Rectal smooth muscle tissue (tissue), 1 donor: Measurements from ENCODE around the gene TTK.

Experiments
- H3K27ac ChIP-seq: one replicate; pipeline ENCODE4 v1.7.0; 2013; ENCODE audit warnings: low read depth, low read length, inconsistent platforms
- H3K27me3 ChIP-seq: one replicate; pipeline ENCODE4 v1.7.0; 2013; ENCODE audit warnings: low read length; ENCODE audit not compliant: control insufficient read depth, insufficient read depth
- H3K36me3 ChIP-seq: one replicate; pipeline ENCODE4 v1.7.0; 2013; ENCODE audit warnings: low read length; ENCODE audit not compliant: control insufficient read depth, insufficient read depth
- H3K4me1 ChIP-seq: one replicate; pipeline ENCODE4 v1.7.0; 2013; ENCODE audit warnings: low read length; ENCODE audit not compliant: control insufficient read depth, insufficient read depth
- H3K4me3 ChIP-seq: one replicate; pipeline ENCODE4 v1.7.0; 2013; ENCODE audit warnings: low read length
- H3K9ac ChIP-seq: one replicate; pipeline ENCODE4 v1.7.0; 2013; ENCODE audit warnings: low read length

Gene TTK

DNA sequence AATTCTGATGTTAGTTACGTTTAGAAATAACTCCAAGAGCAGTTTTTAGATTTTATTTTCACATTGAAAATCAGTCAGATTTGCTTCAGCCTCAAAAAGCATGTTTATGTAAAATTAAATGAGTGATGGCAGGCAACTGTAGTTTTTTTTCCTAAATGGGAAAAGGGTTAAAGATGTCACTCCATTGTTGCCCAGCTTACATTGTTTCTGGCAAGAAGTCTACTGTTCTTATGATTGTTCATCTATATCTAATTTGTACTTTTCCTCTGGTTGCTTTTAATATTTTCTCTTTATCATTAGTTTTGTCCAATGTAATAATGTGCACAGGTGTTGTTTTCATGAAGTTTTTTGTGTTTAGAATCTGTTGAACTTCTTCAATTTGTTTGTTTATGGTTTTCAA is 6.7 kb upstream of the TTK start:
- Histone ChIP-seq H3K36me3 (no peaks in the 10 kb centered on the region), H3K27me3 (no peaks in the 10 kb centered on the region), H3K4me3 (no peak overlapping the region), H3K9ac (no peak overlapping the region), H3K27ac (no peak overlapping the region), H3K4me1 (no peaks in the 10 kb centered on the region)

DNA sequence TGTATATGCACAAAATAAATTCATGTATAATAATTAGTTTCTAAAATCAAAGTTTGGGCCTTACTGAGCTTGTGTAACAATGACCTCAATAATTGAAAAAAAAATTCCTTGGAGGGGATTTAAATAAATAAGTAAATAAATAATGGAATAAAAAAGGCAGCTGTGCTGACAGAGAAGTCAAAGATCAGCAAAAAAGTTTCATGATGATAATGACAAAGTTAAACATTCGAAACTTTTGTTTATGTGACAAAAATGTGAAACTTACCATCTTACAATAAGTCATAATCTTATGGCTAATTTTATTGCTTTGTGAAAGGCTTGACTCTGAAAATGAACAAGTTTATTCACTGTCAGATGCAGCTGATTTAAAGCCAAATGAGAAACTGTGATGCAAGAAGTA is 3.1 kb upstream of the TTK start:
- no peak overlapping the region for H3K9ac ChIP-seq
- no peaks in the 10 kb centered on the region for H3K4me1 ChIP-seq
- no peaks in the 10 kb centered on the region for H3K27me3 ChIP-seq
- H3K36me3 ChIP-seq, result no peaks in the 10 kb centered on the region
- no peak overlapping the region for H3K4me3 ChIP-seq
- H3K27ac ChIP-seq, result no peak overlapping the region

DNA sequence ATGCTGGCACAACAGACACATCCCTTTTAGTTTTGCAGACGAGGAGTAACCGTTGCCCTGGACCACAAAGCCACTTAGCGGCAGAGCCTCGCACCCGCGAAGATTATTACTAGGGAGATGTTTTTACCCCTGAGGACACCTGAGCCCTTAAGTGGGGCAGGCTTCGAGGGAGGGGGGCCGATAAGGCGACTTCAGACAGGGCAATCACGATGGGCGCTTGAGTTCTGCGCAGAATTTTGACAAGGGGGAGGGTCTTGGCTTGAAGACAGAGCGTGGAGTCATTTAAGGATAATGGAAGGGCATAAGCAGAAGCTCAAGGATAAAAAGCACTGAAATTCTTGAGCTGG is 650 bp upstream of the TTK start:
- peak overlapping the region; percentile 83 for H3K27ac ChIP-seq
- no peaks in the 10 kb centered on the region for H3K4me1 ChIP-seq
- H3K27me3 ChIP-seq, result no peaks in the 10 kb centered on the region
- peak overlapping the region; percentile 68 for H3K9ac ChIP-seq
- no peaks in the 10 kb centered on the region for H3K36me3 ChIP-seq
- H3K4me3 ChIP-seq, result peak overlapping the region; percentile 93

DNA sequence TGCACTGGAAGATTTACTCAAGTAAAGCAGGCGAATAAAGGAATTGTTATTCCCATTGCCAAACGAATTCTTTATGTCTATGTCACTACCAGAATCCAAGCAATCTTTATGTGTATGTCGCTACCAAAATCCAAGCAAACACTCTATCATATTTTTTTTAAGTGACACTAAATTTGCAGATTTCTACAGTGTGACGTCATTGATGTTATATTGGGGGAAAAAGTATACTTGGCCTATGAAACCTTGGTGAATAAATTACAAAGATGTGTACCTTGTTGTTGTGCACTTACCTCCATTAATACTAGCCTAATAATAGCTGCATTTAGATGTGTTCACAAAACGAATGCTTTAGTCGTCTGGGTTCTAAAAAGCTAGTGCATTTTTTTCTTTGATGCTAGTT is 957 bp downstream of the TTK start:
- Histone ChIP-seq H3K4me1 (no peaks in the 10 kb centered on the region), H3K27me3 (no peaks in the 10 kb centered on the region), H3K36me3 (no peaks in the 10 kb centered on the region), H3K4me3 (no peak overlapping the region), H3K9ac (no peak overlapping the region), H3K27ac (no peak overlapping the region)

DNA sequence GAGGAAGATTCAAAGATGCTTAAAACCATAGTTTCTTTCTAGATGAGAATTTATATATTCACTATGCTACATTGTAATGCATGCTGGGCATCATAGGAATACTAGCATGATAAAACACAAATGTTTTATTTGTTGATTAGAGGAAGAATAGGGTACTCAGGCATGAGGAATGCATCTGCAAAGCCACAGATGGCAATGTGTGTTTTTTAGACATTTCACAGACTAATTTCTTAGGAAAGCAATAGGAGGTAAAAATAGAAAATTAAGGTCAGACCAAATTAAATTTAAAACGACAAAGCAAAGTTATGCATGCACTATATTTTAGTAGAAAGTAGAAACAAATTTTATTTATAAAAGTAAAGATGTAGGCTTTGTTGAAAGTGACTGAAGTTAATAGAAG is 2.1 kb downstream of the TTK start:
- no peak overlapping the region for H3K4me3 ChIP-seq
- no peak overlapping the region for H3K27ac ChIP-seq
- no peaks in the 10 kb centered on the region for H3K27me3 ChIP-seq
- H3K9ac ChIP-seq, result no peak overlapping the region
- H3K4me1 ChIP-seq, result no peaks in the 10 kb centered on the region
- no peaks in the 10 kb centered on the region for H3K36me3 ChIP-seq

DNA sequence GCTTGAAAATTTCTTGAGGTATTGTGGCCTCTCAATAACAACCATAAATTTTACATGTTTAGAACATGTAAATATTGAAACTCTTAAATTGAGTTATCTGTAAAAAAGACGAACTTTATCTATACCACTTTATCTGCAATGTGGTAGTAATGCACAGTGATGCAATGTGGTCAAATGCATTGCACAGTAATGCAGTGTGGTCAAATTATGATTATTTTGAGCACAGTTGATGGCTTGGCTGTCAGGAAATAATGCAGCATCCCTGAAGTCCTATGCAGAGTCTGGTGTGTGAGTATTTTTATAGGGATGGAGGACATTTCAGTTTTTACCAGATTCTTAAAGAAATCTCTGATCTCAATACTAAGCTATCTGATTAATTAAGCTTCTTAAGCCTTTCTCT is 5.1 kb downstream of the TTK start:
- no peak overlapping the region for H3K27ac ChIP-seq
- no peaks in the 10 kb centered on the region for H3K4me1 ChIP-seq
- H3K36me3 ChIP-seq, result no peaks in the 10 kb centered on the region
- no peak overlapping the region for H3K9ac ChIP-seq
- no peaks in the 10 kb centered on the region for H3K27me3 ChIP-seq
- no peak overlapping the region for H3K4me3 ChIP-seq

DNA sequence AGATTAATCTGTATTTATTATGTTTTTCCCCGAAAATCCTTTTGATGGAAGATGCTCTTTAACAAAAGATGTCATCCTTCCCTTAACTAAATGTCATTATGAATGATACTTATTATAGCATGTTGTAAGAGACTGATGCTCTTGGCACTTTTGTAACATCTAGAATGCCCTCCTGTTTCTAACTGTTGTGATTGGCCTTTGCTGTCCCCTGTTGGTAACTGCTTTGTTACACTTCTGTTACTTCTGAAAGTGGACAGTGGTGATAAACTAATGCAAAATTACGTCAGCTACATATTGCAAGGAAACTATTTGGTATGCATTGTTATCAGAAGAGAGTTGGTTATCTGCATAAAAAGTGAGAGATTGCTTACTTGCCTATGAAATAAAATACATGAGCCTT is 5.8 kb downstream of the TTK start:
- no peak overlapping the region for H3K9ac ChIP-seq
- H3K4me3 ChIP-seq, result no peak overlapping the region
- no peaks in the 10 kb centered on the region for H3K36me3 ChIP-seq
- no peaks in the 10 kb centered on the region for H3K4me1 ChIP-seq
- H3K27ac ChIP-seq, result no peak overlapping the region
- H3K27me3 ChIP-seq, result no peaks in the 10 kb centered on the region

DNA sequence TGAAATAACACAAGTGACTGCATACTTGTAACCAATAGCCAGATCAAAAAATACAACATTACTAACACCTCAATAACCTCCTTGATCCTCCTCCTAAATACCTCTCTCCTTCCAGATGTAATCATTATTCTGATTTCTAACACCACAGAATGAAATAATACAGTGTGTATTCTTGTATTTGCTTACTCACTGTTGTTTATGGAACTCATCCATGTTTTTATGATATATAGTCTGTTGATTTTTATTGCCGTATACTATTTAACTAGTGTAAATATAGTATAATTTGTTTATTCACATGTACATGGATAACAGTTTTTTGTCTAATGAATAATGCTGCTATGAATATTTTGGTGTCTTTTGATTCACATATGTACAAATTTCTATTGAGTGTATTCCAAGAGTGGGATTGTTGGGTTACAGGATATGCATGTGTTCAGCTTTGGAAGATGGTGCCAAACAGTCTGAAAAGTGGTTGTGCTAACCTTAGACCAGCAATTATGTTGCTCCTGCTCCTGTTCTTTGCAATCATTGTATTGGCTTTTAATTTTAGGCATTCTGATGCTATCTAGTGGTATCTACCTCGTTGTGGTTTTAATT is 11.5 kb downstream of the TTK start:
- Histone ChIP-seq H3K27me3 (no peaks in the 10 kb centered on the region), H3K4me1 (no peaks in the 10 kb centered on the region), H3K9ac (no peak overlapping the region), H3K27ac (no peak overlapping the region), H3K36me3 (no peaks in the 10 kb centered on the region), H3K4me3 (no peak overlapping the region)

DNA sequence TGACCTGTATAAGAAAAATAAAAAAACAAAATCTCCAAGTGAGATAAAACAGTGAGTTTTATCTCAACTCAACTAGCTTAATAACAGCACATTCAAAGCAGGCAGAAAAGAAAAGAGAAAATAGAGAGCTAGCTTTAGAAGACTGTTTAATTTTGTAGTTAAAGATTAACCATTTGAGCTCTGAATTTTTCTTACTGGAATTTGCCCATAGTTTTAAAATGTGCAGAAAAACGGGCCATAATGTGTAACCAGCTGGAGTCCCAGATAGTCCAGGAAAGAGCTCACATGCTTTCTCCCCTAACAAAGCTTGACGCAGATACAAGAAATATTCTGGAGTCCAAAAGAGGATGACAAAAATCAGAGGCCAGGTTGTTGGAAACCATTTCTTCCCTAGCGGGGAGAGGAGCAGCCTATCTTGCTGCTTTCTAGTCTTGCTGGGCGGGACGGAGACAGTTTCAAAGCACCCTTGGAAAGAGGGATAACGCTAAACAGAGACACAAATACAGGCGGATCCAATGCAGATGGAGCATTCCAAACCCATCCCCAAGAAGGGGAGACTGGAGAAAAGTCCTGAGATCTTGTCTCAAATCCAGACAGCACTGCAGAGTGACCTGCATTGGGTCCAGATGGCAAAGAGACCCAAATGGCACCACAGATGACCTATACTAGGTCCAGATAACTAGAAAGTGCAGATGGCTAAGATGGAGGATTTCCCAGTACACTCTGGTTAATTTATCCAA is 16.1 kb downstream of the TTK start:
- Histone ChIP-seq H3K27me3 (no peaks in the 10 kb centered on the region), H3K4me1 (no peaks in the 10 kb centered on the region), H3K27ac (no peak overlapping the region), H3K36me3 (no peaks in the 10 kb centered on the region), H3K4me3 (no peak overlapping the region), H3K9ac (no peak overlapping the region)

DNA sequence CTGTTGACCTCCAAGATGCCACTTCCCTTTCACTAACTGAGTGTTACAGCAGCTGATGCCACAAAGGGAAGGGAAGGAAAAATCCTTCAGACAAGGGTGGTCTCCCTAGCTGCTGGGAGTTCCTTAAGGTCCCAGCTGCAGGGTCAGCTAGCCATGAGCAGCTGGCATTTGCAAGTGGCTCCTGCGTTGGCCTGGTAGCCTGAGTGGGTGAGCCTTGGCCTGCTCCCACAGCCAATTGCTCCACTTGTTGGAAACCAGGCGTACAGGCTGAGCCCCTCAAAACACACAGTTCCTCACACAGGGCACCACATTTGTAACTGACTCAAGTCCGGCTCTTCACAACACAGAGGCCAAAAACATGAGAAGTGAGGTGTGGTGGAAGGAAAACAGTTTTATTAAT is 16.7 kb downstream of the TTK start:
- no peak overlapping the region for H3K27ac ChIP-seq
- H3K4me1 ChIP-seq, result no peaks in the 10 kb centered on the region
- no peaks in the 10 kb centered on the region for H3K27me3 ChIP-seq
- no peak overlapping the region for H3K9ac ChIP-seq
- H3K4me3 ChIP-seq, result no peak overlapping the region
- no peaks in the 10 kb centered on the region for H3K36me3 ChIP-seq

DNA sequence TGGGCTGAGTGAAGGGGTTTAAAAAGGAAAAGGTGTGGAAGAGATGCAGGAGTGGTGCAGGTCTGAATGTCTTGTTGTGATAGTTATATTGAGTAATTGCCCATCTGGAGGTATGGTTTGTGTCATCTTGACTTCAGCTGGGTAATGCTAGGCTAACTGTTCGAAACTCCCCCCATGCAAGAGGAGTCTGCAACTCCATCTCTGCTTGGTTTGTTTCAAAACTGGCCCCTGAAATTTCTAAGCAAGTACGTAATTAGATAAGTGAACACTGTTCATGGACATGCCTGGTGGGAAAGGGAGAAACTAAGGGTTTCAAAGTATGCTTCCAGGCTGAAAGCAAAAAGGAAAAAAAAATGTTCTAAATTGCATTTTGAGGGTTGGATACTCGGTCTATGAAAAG is 17.1 kb downstream of the TTK start:
- Histone ChIP-seq H3K4me1 (no peaks in the 10 kb centered on the region), H3K9ac (no peak overlapping the region), H3K27me3 (no peaks in the 10 kb centered on the region), H3K4me3 (no peak overlapping the region), H3K27ac (no peak overlapping the region), H3K36me3 (no peaks in the 10 kb centered on the region)

DNA sequence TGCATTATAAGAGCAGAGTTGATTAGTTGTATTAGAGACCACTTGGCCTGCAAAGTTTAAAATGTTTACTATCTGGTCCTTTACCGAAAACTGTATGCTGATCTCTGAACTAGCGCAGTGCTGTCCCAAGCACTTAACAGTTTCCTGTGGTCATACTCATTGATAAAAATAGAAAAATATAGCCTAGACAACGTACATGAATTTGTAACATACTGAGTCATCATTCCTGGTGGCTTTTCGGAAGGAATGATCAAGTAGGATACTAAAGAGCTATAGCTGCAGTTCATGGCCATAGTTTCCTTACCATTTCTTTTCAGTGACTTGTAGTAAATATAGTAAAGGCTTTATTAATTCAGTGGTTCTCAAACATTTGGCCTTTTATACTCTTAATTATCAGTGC is 18.4 kb downstream of the TTK start:
- Histone ChIP-seq H3K4me3 (no peak overlapping the region), H3K9ac (no peak overlapping the region), H3K4me1 (no peaks in the 10 kb centered on the region), H3K27ac (no peak overlapping the region), H3K27me3 (no peaks in the 10 kb centered on the region), H3K36me3 (no peaks in the 10 kb centered on the region)

DNA sequence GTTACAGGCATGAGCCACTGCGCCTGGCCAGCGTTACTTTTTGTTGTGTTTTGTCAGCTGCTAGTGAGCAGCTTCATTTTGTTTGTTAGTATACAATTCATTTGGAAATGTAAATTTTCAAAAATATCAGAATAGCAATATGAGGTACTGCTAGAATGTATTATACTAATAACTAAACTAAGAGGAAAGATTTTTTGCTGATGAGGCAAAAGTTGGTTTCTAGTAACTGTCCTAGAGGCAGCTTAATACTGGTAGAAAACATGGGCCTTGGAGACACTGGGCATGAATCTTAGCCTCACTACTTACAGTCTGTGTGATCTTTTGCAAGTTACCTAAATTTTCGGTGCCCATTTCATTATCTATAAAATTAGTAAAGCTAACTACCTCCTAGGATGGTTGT is 24.1 kb downstream of the TTK start:
- Histone ChIP-seq H3K4me3 (no peak overlapping the region), H3K27me3 (no peaks in the 10 kb centered on the region), H3K36me3 (no peaks in the 10 kb centered on the region), H3K9ac (no peak overlapping the region), H3K27ac (no peak overlapping the region), H3K4me1 (no peaks in the 10 kb centered on the region)
